GM19372 (cell line): ENCODE measurements around the gene PTPRJ.

Experiments used
- ATAC-seq: cut with Tn5 transposase; IDR thresholded peaks from one replicate; pipeline ENCODE4 v1.9.1; 2021; ENCODE audit warnings: mild to moderate bottlenecking, low read depth, moderate library complexity; ENCODE audit not compliant: unreplicated experiment

Gene PTPRJ

GRCh38 chr11:48105096-48105990 is 125.0 kb downstream of the PTPRJ start:
- ATAC-seq = no peak

GRCh38 chr11:48106166-48106565 is 125.8 kb downstream of the PTPRJ start:
- ATAC-seq = no peak

- ATAC-seq = peak; percentile 78
Measured at GRCh38 chr11:48107188-48107704, 126.9 kb downstream of the PTPRJ start.

- no peak for ATAC-seq
Measured at GRCh38 chr11:48108231-48109045, 128.1 kb downstream of the PTPRJ start.

GRCh38 chr11:48109046-48109666 is 128.8 kb downstream of the PTPRJ start:
- ATAC-seq = no peak

GRCh38 chr11:48110509-48110766 is 130.1 kb downstream of the PTPRJ start:
- no peak for ATAC-seq

GRCh38 chr11:48111891-48112290 is 131.5 kb downstream of the PTPRJ start:
- no peak for ATAC-seq

- ATAC-seq = no peak
Measured at GRCh38 chr11:48114740-48115139, 134.4 kb downstream of the PTPRJ start.

- ATAC-seq = no peak
Measured at GRCh38 chr11:48116437-48117228, 136.3 kb downstream of the PTPRJ start.

GRCh38 chr11:48122246-48122645 is 141.9 kb downstream of the PTPRJ start:
- no peak for ATAC-seq

GRCh38 chr11:48122656-48123055 is 142.3 kb downstream of the PTPRJ start:
- ATAC-seq = no peak

- no peak for ATAC-seq
Measured at GRCh38 chr11:48123254-48123875, 143.0 kb downstream of the PTPRJ start.

GRCh38 chr11:48123934-48124755 is 143.8 kb downstream of the PTPRJ start:
- no peak for ATAC-seq

GRCh38 chr11:48124880-48125279 is 144.5 kb downstream of the PTPRJ start:
- no peak for ATAC-seq

GRCh38 chr11:48125866-48126265 is 145.5 kb downstream of the PTPRJ start:
- no peak for ATAC-seq

- no peak for ATAC-seq
Measured at GRCh38 chr11:48127521-48128183, 147.3 kb downstream of the PTPRJ start.

- peak; percentile 51 for ATAC-seq
Measured at GRCh38 chr11:48129697-48130395, 149.5 kb downstream of the PTPRJ start.
